Stimulated activated naive B cell treated with anti-CD40 and anti-IgM and Interleukin-4, amounts not matched to agents 10 μg/mL and 1 μg/mL and 100 μg/mL, for 72 hours (primary cell): ENCODE results near the gene OSBPL9.

ENCODE experiments used
- ATAC-seq, 2 donors: fragments of 150-1000 bp; cut with Tn5 transposase; replicated peaks; 2 replicates each; pipeline ENCODE4 v1.10.0; 2021; ENCODE audit warnings: moderate library complexity in 1 of 2
- DNase-seq: peaks from one replicate; pipeline ENCODE4 v3.0.0; 2021
- H3K27ac Mint-ChIP-seq: one replicate; pipeline ENCODE4 v1.8.0; 2022; ENCODE audit warnings: mild to moderate bottlenecking, mixed read lengths
- H3K27me3 Mint-ChIP-seq, 2 donors: one replicate each; pipeline ENCODE4 v1.8.0; 2022; ENCODE audit warnings: mixed read lengths in 2 of 2
- H3K36me3 Mint-ChIP-seq, 2 donors: one replicate each; pipeline ENCODE4 v1.8.0; 2022; ENCODE audit warnings: mixed read lengths in 2 of 2, mild to moderate bottlenecking in 1 of 2
- H3K4me1 Mint-ChIP-seq, 2 donors: one replicate each; pipeline ENCODE4 v1.8.0; 2022; ENCODE audit warnings: mixed read lengths in 2 of 2, mild to moderate bottlenecking in 1 of 2
- H3K4me3 Mint-ChIP-seq, 2 donors: one replicate each; pipeline ENCODE4 v1.8.0; 2022; ENCODE audit warnings: mild to moderate bottlenecking in 2 of 2, mixed read lengths in 2 of 2, moderate library complexity in 1 of 2
- H3K9me3 Mint-ChIP-seq, 2 donors: one replicate each; pipeline ENCODE4 v1.8.0; 2022; ENCODE audit warnings: mixed read lengths in 2 of 2, mild to moderate bottlenecking in 1 of 2

The OSBPL9 gene

GRCh38 chr1:51616903-51617708 is at the start of gene OSBPL9:
OSBPL9 (plus strand) TSS chr1:51617092; CDS start chr1:51617111, 19 bp downstream.
- no peaks in the 10 kb centered on the region for H3K9me3 Mint-ChIP-seq
- ATAC-seq (peak; percentile 95 to 96), DNase-seq (peak; percentile 73)
- H3K27ac Mint-ChIP-seq: peak within 1 kb of the TSS; percentile 99
- no peaks in the 10 kb centered on the region for H3K27me3 Mint-ChIP-seq
- peak within 1 kb of the TSS; percentile 98 for H3K4me3 Mint-ChIP-seq
- H3K36me3 Mint-ChIP-seq: no peaks in the 10 kb centered on the region
- H3K4me1 Mint-ChIP-seq: peaks cover 16 to 38% of the 10 kb centered on the region in 2 donors

- no peak overlapping the region for H3K27ac Mint-ChIP-seq
- H3K4me3 Mint-ChIP-seq: no peak overlapping the region
- H3K27me3 Mint-ChIP-seq: no peaks in the 10 kb centered on the region
- ATAC-seq (no peak), DNase-seq (no peak)
- H3K4me1 Mint-ChIP-seq: peaks cover 45 to 50% of the 10 kb centered on the region in 2 donors
- no peaks in the 10 kb centered on the region for H3K9me3 Mint-ChIP-seq
- H3K36me3 Mint-ChIP-seq: no peaks in the 10 kb centered on the region
These were observed 49.2 kb upstream of the OSBPL9 start for GRCh38 chr1:51567653-51568052.

- Mint-ChIP-seq H3K4me3 (no peak overlapping the region), H3K4me1 (peaks cover 45 to 51% of the 10 kb centered on the region in 2 donors), H3K27ac (no peak overlapping the region), H3K9me3 (no peaks in the 10 kb centered on the region), H3K27me3 (no peaks in the 10 kb centered on the region), H3K36me3 (no peaks in the 10 kb centered on the region)
- ATAC-seq (no peak), DNase-seq (no peak)
These were observed 48.5 kb upstream of the OSBPL9 start for GRCh38 chr1:51568231-51568935.

DNA sequence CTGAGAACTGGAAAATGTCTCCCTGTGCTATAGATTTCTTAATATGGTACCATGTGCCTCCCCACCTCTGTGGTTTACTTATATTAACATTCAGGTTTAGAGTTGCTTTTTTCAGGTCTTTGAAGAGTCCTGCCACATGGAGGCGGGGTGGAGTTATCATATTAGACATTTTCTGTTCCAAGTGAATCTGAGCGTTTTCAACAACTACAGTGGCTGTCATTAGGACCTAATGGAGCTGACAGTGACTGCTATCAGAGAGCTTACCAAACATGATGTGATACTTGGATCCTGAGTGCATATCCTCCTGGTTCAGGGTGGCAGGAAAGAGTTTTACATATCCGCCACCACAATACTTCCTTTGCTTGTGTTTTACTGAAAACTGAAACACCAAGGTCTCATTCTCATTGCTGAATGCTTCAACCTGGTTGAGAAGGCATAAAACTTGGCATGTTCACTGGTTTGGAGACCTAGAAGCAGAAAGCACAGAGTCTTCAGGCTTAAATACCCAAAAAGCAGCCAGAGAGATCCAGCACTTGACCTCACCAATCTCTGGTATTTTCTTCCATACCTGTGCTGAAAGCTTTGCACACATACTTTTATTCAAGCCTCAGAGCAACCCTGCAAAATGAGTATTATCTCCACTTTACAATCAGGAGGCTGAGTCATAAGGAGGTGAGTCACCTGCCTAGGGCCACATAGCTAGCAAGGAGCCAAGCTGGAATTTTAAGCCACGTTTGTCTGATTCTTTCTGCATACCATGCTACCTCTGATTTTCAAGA is 47.4 kb upstream of the OSBPL9 start:
- ATAC-seq: peak; percentile 49 to 65
- no peak overlapping the region for H3K4me3 Mint-ChIP-seq
- no peaks in the 10 kb centered on the region for H3K36me3 Mint-ChIP-seq
- H3K27ac Mint-ChIP-seq: no peak overlapping the region
- DNase-seq: no peak
- no peaks in the 10 kb centered on the region for H3K9me3 Mint-ChIP-seq
- no peaks in the 10 kb centered on the region for H3K27me3 Mint-ChIP-seq
- peaks cover 40 to 51% of the 10 kb centered on the region in 2 donors for H3K4me1 Mint-ChIP-seq

DNA sequence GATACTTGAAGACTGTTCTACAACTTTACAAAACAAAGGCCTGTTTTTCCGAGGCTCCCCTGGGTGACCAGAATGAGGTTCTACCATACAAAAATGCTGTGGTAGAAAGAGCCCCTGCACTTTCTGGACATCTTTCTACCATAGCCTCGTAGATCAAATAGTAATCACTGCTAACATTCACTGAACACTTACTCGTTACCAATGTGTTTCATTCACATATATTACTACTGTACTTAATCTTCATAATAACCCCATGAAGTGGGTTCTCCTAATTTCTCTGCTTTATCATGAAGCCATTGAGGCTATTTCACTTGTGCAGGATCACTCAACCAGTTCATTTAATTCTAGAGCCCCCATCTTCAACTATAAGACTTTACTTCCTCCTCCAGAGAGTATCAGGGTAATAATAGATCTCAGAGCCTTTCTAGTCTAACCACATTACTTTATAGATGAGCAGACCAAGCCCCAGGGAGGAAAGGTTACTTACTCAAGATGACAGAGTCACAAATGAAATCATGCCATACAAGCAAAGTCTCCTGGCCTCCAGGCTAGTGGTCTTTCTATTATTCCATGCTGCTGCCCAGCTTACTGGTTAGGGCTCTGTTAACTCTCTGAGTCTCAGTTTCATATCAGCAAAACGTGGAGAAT is 46.7 kb upstream of the OSBPL9 start:
- no peaks in the 10 kb centered on the region for H3K9me3 Mint-ChIP-seq
- no peaks in the 10 kb centered on the region for H3K27me3 Mint-ChIP-seq
- peak; percentile 14 for DNase-seq
- peak overlapping the region; percentile 33 to 69 for H3K4me3 Mint-ChIP-seq
- no peaks in the 10 kb centered on the region for H3K36me3 Mint-ChIP-seq
- H3K27ac Mint-ChIP-seq: peak overlapping the region; percentile 84
- peak; percentile 93 to 96 for ATAC-seq
- H3K4me1 Mint-ChIP-seq: peaks cover 44 to 56% of the 10 kb centered on the region in 2 donors

DNA sequence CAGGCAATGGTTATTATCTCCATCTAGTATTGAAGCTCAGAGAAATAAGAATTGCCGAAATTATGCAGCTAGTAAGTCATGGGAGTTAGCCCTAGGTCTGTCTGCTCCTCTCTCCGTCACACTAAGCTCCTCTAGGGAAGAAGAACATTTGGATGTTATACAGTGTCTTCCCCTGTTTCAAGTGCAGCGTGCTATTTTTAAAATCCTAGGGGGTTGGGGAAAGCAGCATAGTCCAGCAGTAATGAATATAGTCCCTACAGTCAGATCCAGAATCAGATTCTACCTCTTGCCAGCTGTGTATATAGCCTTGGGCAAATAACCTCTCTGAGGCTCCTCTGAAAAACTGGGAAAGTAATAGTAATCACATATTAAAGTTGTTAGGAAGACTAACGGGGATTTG is 44.5 kb upstream of the OSBPL9 start:
- H3K27me3 Mint-ChIP-seq: no peaks in the 10 kb centered on the region
- ATAC-seq (no peak), DNase-seq (no peak)
- no peak overlapping the region for H3K27ac Mint-ChIP-seq
- H3K4me1 Mint-ChIP-seq: peaks cover 56 to 78% of the 10 kb centered on the region in 2 donors
- H3K4me3 Mint-ChIP-seq: no peak overlapping the region
- no peaks in the 10 kb centered on the region for H3K36me3 Mint-ChIP-seq
- peaks cover 0 to 6% of the 10 kb centered on the region in 2 donors for H3K9me3 Mint-ChIP-seq

DNA sequence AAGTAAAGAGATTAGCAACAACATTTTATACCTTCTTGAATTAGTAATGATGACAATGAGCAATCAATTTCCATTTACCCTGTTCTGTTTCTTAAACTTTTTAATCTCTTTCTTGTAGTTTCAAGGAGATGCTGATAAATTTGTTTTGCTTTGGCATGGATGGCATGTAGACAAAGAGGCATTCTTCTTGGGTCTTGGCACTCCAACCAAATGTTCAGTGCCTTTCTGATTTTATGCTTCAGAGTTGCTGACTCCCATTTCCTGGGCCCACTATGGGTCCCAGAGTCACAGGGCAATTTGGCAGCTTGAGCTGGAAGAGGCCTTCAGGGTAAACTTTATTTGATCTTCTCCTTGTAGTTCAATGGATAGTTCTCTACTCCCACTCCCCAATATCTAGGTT is 42.1 kb upstream of the OSBPL9 start:
- H3K4me1 Mint-ChIP-seq: peaks cover 49 to 72% of the 10 kb centered on the region in 2 donors
- H3K4me3 Mint-ChIP-seq: no peak overlapping the region

GRCh38 chr1:51575406-51576084 is 41.3 kb upstream of the OSBPL9 start:
- Mint-ChIP-seq H3K4me3 (peak overlapping the region in 1 of 2 donors; percentile 35), H3K4me1 (peaks cover 42 to 65% of the 10 kb centered on the region in 2 donors), H3K27ac (peak overlapping the region; percentile 62), H3K9me3 (peaks cover 0 to 6% of the 10 kb centered on the region in 2 donors), H3K36me3 (no peaks in the 10 kb centered on the region), H3K27me3 (no peaks in the 10 kb centered on the region)
- ATAC-seq (peak; percentile 63 to 81), DNase-seq (no peak)

More for the DNA sequence above, 42.1 kb upstream of the OSBPL9 start:
- ATAC-seq: no peak
- no peak overlapping the region for H3K27ac Mint-ChIP-seq
- H3K36me3 Mint-ChIP-seq: no peaks in the 10 kb centered on the region
- no peaks in the 10 kb centered on the region for H3K27me3 Mint-ChIP-seq
- DNase-seq: no peak
- H3K9me3 Mint-ChIP-seq: peaks cover 0 to 6% of the 10 kb centered on the region in 2 donors

DNA sequence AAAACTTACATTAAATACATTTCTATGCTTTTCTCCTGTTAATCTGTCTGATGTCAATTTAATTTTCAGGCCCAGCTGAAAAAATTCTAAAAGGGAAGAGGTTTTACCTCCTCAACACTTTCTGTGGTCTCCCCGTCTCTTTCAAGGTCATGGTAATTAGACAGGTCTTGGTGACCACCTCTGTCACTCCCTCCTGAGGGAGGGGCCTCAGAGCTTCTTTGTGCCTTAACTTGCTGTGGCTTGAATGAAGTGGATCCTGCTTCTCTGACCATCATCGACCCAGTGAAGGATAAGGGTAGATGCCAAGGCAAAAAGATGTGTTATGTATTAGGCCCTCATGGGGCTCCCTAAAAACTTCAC is 40.8 kb upstream of the OSBPL9 start:
- Mint-ChIP-seq H3K4me1 (peaks cover 40 to 59% of the 10 kb centered on the region in 2 donors), H3K9me3 (peaks cover 0 to 6% of the 10 kb centered on the region in 2 donors), H3K36me3 (no peaks in the 10 kb centered on the region), H3K4me3 (no peak overlapping the region), H3K27me3 (no peaks in the 10 kb centered on the region), H3K27ac (no peak overlapping the region)
- peak; percentile 44 to 51 for ATAC-seq
- DNase-seq: no peak

DNA sequence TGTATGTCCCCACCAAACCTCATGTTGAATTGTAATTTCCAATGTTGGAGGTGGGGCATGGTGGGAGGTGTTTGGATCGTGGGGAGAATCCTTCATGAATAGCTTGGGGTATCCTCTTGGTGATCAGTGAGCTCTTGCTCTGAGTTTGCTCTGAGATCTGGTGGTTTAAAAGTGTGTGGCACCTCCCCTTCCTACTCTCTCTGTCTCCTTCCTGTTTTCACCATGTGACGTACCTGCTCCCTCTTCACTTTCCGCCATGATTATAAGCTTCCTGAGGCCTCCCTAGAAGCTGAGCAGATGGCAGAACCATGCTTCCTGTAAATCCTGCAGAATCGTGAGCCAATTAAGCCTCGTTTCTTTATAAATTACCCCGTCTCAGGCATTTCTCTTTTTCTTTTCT is 40.0 kb upstream of the OSBPL9 start:
- no peak for DNase-seq
- Mint-ChIP-seq H3K27me3 (no peaks in the 10 kb centered on the region), H3K36me3 (no peaks in the 10 kb centered on the region), H3K4me1 (peaks cover 33 to 51% of the 10 kb centered on the region in 2 donors), H3K9me3 (peaks cover 0 to 6% of the 10 kb centered on the region in 2 donors), H3K4me3 (no peak overlapping the region), H3K27ac (no peak overlapping the region)
- no peak for ATAC-seq

- Mint-ChIP-seq H3K27ac (peak overlapping the region; percentile 33), H3K4me3 (no peak overlapping the region), H3K27me3 (no peaks in the 10 kb centered on the region), H3K9me3 (peaks cover 0 to 6% of the 10 kb centered on the region in 2 donors), H3K36me3 (no peaks in the 10 kb centered on the region), H3K4me1 (peaks cover 29 to 43% of the 10 kb centered on the region in 2 donors)
- DNase-seq (no peak), ATAC-seq (peak; percentile 84 to 85)
These were observed 38.3 kb upstream of the OSBPL9 start for GRCh38 chr1:51578383-51579109.

DNA sequence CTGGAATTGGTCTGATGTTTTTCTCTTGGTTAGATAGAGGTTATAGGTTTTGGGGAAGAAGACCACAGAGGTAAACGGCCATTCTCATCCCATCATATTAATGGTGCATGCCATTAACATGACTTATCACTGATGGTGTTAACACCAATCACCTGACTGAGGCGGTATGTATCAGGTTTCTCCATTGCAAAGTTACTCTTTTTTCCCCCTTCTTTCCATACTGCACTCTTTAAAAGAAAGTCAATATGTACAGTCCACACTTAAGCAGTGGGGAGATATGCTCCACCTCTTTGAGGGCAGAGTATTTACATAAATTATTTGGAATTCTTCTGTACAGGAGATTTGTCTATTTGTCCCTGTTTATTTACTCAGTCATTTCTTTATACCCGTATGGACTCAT is 35.7 kb upstream of the OSBPL9 start:
- ATAC-seq: no peak
- peaks cover 15 to 27% of the 10 kb centered on the region in 2 donors for H3K4me1 Mint-ChIP-seq

GRCh38 chr1:51583532-51583931 is 33.4 kb upstream of the OSBPL9 start:
- Mint-ChIP-seq H3K4me3 (no peak overlapping the region), H3K36me3 (no peaks in the 10 kb centered on the region), H3K4me1 (peaks cover 4 to 5% of the 10 kb centered on the region in 2 donors), H3K27me3 (peaks cover 0 to under 1% of the 10 kb centered on the region in 2 donors), H3K9me3 (no peaks in the 10 kb centered on the region), H3K27ac (no peak overlapping the region)
- no peak for ATAC-seq
- no peak for DNase-seq

More for the DNA sequence above, 35.7 kb upstream of the OSBPL9 start:
- Mint-ChIP-seq H3K9me3 (peaks cover 0 to 6% of the 10 kb centered on the region in 2 donors), H3K27me3 (no peaks in the 10 kb centered on the region), H3K4me3 (no peak overlapping the region), H3K27ac (no peak overlapping the region), H3K36me3 (no peaks in the 10 kb centered on the region)
- DNase-seq: no peak
